WTC11 (cell line): ENCODE results near the gene DACH2. TPM values are rescaled to one million over a fixed set of nuclear protein-coding genes. Genes with fewer than 3 reads are reported as not detected.

ENCODE experiments used
- ATAC-seq: fragments of 200-7000 bp; cut with Tn5 transposase; 2 replicates; pipeline ENCODE4 v1.10.0; 2021; ENCODE audit warnings: mild to moderate bottlenecking, moderate library complexity
- CTCF ChIA-PET: fragments of 300-600 bp; sonication (Branson Sonifier 250); formaldehyde crosslinking; loops from one replicate; lab custom pipeline; 2021; ENCODE audit warnings: antibody characterized with exemption; lab: Charles Lee
- POLR2A ChIA-PET: fragments of 350-600 bp; sonication (Branson Sonifier 250); formaldehyde crosslinking; loops from one replicate; lab custom pipeline; 2021; ENCODE audit warnings: antibody characterized with exemption; lab: Charles Lee
- DNase-seq: peaks from one replicate; pipeline ENCODE4 v3.0.0; 2021; ENCODE audit warnings: low spot score
- H3K27ac Mint-ChIP-seq: 2 replicates; pipeline ENCODE4 v1.8.0; 2021; ENCODE audit warnings: mixed read lengths
- H3K27me3 Mint-ChIP-seq: 2 replicates; pipeline ENCODE4 v1.8.0; 2021; ENCODE audit warnings: low read depth, mild to moderate bottlenecking, moderate library complexity, mixed read lengths
- H3K36me3 Mint-ChIP-seq: 2 replicates; pipeline ENCODE4 v1.8.0; 2021; ENCODE audit warnings: mixed read lengths
- H3K4me1 Mint-ChIP-seq: 2 replicates; pipeline ENCODE4 v1.8.0; 2022; ENCODE audit warnings: mixed read lengths
- H3K4me3 Mint-ChIP-seq: 2 replicates; pipeline ENCODE4 v1.8.0; 2021; ENCODE audit warnings: mild to moderate bottlenecking, moderate library complexity, mixed read lengths
- H3K9me3 Mint-ChIP-seq: 2 replicates; pipeline ENCODE4 v1.8.0; 2021; ENCODE audit warnings: mixed read lengths
- CTCF ChIP-seq: fragments of 200-600 bp; IDR thresholded peaks from 2 replicates; pipeline ENCODE4 v1.8.0; 2022; ENCODE audit warnings: antibody characterized with exemption
- HMGA2 ChIP-seq: fragments of 250-450 bp; sonication (Bioruptor Pico); IDR thresholded peaks from 2 replicates; pipeline ENCODE4 v1.4.0; 2021; ENCODE audit warnings: mild to moderate bottlenecking, moderate library complexity
- IRF1 ChIP-seq: sonication (generic); formaldehyde crosslinking; IDR thresholded peaks from 2 replicates; pipeline ENCODE4 v1.8.0; 2023; ENCODE audit warnings: missing genetic modification reagents
- IRF2 ChIP-seq: sonication (generic); formaldehyde crosslinking; IDR thresholded peaks from 2 replicates; pipeline ENCODE4 v1.8.0; 2022; ENCODE audit warnings: low read depth, missing genetic modification reagents, borderline replicate concordance
- JUN ChIP-seq: sonication (generic); formaldehyde crosslinking; IDR thresholded peaks from 2 replicates; pipeline ENCODE4 v1.8.0; 2023; ENCODE audit warnings: mild to moderate bottlenecking, missing genetic modification reagents
- NFE2L1 ChIP-seq: sonication (generic); formaldehyde crosslinking; IDR thresholded peaks from 2 replicates; pipeline ENCODE4 v1.8.1; 2023; ENCODE audit warnings: missing genetic modification reagents
- NFYB ChIP-seq: sonication (generic); formaldehyde crosslinking; conservative IDR thresholded peaks from 2 replicates; pipeline ENCODE4 v1.8.0; 2022; ENCODE audit warnings: low read depth, missing genetic modification reagents
- RELA ChIP-seq: sonication (generic); formaldehyde crosslinking; IDR thresholded peaks from 2 replicates; pipeline ENCODE4 v1.8.1; 2022; ENCODE audit warnings: missing genetic modification reagents, mild to moderate bottlenecking, borderline replicate concordance
- SMAD3 ChIP-seq: sonication (generic); formaldehyde crosslinking; IDR thresholded peaks from 2 replicates; pipeline ENCODE4 v1.8.0; 2022; ENCODE audit warnings: missing genetic modification reagents, mild to moderate bottlenecking, borderline replicate concordance
- ZNF138 ChIP-seq: sonication (generic); formaldehyde crosslinking; conservative IDR thresholded peaks from 2 replicates; pipeline ENCODE4 v1.8.1; 2022; ENCODE audit warnings: mild to moderate bottlenecking, moderate library complexity, missing genetic modification reagents
- total RNA-seq: library from RNA; stranded (reverse); gene quantifications from 3 replicates; pipeline ENCODE4 v1.2.3, GENCODE V29; 2021
- TF ChIP-seq, protein P1 (sequence below): sonication (generic); formaldehyde crosslinking; IDR thresholded peaks from 2 replicates; pipeline ENCODE4 v1.8.1; 2023; ENCODE audit warnings: mild to moderate bottlenecking, missing genetic modification reagents, borderline replicate concordance
- TF ChIP-seq, protein P2 (sequence below): sonication (generic); formaldehyde crosslinking; IDR thresholded peaks from 2 replicates; pipeline ENCODE4 v1.8.1; 2022; ENCODE audit warnings: missing genetic modification reagents, borderline replicate concordance
- TF ChIP-seq, protein P3 (sequence below): sonication (generic); formaldehyde crosslinking; IDR thresholded peaks from 2 replicates; pipeline ENCODE4 v1.8.1; 2022; ENCODE audit warnings: mild to moderate bottlenecking, moderate library complexity, missing genetic modification reagents
- TF ChIP-seq, protein P4 (sequence below): fragments of 250-450 bp; sonication (Bioruptor Pico); IDR thresholded peaks from 2 replicates; pipeline ENCODE4 v1.8.0; 2021; ENCODE audit warnings: mild to moderate bottlenecking
- TF ChIP-seq, protein P5 (sequence below): sonication (generic); formaldehyde crosslinking; conservative IDR thresholded peaks from 2 replicates; pipeline ENCODE4 v1.8.1; 2022; ENCODE audit warnings: mild to moderate bottlenecking, missing genetic modification reagents
- TF ChIP-seq, protein P6 (sequence below): sonication (generic); formaldehyde crosslinking; IDR thresholded peaks from 2 replicates; pipeline ENCODE4 v1.8.1; 2022; ENCODE audit warnings: low read depth, mild to moderate bottlenecking, moderate library complexity, missing genetic modification reagents, borderline replicate concordance
- TF ChIP-seq, protein P7 (sequence below): sonication (generic); formaldehyde crosslinking; IDR thresholded peaks from 2 replicates; pipeline ENCODE4 v1.8.0; 2022; ENCODE audit warnings: mild to moderate bottlenecking, missing genetic modification reagents
- TF ChIP-seq, protein P8 (sequence below): sonication (generic); formaldehyde crosslinking; IDR thresholded peaks from 2 replicates; pipeline ENCODE4 v1.8.0; 2022; ENCODE audit warnings: missing genetic modification reagents

DACH2 gene
- total RNA-seq, 1 experiment from 2014 or later, result 3.5 TPM

DNA sequence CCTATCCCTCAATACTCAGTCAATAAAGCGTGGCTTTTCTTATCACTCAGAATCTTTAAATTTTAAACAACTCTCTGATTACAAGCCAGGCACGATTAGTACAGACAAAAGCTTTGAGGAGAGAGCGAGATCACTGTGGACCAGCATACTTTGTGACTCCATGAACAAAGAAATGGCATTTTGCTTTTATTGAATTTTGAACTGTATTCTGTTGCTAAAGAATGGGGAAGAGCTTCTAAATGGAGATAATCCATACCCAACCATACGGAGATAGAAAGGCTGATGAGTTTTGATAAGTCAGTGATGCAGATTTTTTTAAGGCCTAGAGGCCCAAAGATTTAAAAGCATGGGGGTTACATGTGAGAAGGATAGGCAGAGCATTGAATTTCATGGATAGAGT, 259.1 kb downstream of the DACH2 start (continued):
- TF ChIP-seq HMGA2 (no peak), IRF1 (CRISPR knock-in tag) (no peak), ZNF138 (CRISPR knock-in tag) (no peak), CTCF (no peak)
- TF ChIP-seq, protein P1, sequence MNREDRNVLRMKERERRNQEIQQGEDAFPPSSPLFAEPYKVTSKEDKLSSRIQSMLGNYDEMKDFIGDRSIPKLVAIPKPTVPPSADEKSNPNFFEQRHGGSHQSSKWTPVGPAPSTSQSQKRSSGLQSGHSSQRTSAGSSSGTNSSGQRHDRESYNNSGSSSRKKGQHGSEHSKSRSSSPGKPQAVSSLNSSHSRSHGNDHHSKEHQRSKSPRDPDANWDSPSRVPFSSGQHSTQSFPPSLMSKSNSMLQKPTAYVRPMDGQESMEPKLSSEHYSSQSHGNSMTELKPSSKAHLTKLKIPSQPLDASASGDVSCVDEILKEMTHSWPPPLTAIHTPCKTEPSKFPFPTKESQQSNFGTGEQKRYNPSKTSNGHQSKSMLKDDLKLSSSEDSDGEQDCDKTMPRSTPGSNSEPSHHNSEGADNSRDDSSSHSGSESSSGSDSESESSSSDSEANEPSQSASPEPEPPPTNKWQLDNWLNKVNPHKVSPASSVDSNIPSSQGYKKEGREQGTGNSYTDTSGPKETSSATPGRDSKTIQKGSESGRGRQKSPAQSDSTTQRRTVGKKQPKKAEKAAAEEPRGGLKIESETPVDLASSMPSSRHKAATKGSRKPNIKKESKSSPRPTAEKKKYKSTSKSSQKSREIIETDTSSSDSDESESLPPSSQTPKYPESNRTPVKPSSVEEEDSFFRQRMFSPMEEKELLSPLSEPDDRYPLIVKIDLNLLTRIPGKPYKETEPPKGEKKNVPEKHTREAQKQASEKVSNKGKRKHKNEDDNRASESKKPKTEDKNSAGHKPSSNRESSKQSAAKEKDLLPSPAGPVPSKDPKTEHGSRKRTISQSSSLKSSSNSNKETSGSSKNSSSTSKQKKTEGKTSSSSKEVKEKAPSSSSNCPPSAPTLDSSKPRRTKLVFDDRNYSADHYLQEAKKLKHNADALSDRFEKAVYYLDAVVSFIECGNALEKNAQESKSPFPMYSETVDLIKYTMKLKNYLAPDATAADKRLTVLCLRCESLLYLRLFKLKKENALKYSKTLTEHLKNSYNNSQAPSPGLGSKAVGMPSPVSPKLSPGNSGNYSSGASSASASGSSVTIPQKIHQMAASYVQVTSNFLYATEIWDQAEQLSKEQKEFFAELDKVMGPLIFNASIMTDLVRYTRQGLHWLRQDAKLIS (CRISPR knock-in tag), result no peak
- TF ChIP-seq, protein P2, sequence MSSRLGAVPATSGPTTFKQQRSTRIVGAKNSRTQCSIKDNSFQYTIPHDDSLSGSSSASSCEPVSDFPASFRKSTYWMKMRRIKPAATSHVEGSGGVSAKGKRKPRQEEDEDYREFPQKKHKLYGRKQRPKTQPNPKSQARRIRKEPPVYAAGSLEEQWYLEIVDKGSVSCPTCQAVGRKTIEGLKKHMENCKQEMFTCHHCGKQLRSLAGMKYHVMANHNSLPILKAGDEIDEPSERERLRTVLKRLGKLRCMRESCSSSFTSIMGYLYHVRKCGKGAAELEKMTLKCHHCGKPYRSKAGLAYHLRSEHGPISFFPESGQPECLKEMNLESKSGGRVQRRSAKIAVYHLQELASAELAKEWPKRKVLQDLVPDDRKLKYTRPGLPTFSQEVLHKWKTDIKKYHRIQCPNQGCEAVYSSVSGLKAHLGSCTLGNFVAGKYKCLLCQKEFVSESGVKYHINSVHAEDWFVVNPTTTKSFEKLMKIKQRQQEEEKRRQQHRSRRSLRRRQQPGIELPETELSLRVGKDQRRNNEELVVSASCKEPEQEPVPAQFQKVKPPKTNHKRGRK (CRISPR knock-in tag), result no peak
- TF ChIP-seq, protein P3, sequence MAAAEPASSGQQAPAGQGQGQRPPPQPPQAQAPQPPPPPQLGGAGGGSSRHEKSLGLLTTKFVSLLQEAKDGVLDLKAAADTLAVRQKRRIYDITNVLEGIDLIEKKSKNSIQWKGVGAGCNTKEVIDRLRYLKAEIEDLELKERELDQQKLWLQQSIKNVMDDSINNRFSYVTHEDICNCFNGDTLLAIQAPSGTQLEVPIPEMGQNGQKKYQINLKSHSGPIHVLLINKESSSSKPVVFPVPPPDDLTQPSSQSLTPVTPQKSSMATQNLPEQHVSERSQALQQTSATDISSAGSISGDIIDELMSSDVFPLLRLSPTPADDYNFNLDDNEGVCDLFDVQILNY (CRISPR knock-in tag), result no peak

- Mint-ChIP-seq H3K27me3 (no peaks in the 10 kb centered on the region), H3K36me3 (peaks cover 9% of the 10 kb centered on the region), H3K4me3 (no peak overlapping the region), H3K27ac (no peak overlapping the region), H3K4me1 (no peaks in the 10 kb centered on the region), H3K9me3 (peaks cover 13% of the 10 kb centered on the region)
- CTCF ChIA-PET, result no interaction called here
- POLR2A ChIA-PET, result no interaction called here
- DNase-seq, result no peak
- ATAC-seq, result no peak
- TF ChIP-seq RELA (CRISPR knock-in tag) (no peak), NFYB (CRISPR knock-in tag) (no peak), HMGA2 (no peak), NFE2L1 (no peak), JUN (no peak), SMAD3 (CRISPR knock-in tag) (no peak), IRF2 (CRISPR knock-in tag) (no peak)
- TF ChIP-seq, protein P4, sequence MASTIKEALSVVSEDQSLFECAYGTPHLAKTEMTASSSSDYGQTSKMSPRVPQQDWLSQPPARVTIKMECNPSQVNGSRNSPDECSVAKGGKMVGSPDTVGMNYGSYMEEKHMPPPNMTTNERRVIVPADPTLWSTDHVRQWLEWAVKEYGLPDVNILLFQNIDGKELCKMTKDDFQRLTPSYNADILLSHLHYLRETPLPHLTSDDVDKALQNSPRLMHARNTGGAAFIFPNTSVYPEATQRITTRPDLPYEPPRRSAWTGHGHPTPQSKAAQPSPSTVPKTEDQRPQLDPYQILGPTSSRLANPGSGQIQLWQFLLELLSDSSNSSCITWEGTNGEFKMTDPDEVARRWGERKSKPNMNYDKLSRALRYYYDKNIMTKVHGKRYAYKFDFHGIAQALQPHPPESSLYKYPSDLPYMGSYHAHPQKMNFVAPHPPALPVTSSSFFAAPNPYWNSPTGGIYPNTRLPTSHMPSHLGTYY (CRISPR knock-in tag), result no peak
- TF ChIP-seq, protein P5, sequence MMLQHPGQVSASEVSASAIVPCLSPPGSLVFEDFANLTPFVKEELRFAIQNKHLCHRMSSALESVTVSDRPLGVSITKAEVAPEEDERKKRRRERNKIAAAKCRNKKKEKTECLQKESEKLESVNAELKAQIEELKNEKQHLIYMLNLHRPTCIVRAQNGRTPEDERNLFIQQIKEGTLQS (CRISPR knock-in tag), result no peak
- TF ChIP-seq, protein P6, sequence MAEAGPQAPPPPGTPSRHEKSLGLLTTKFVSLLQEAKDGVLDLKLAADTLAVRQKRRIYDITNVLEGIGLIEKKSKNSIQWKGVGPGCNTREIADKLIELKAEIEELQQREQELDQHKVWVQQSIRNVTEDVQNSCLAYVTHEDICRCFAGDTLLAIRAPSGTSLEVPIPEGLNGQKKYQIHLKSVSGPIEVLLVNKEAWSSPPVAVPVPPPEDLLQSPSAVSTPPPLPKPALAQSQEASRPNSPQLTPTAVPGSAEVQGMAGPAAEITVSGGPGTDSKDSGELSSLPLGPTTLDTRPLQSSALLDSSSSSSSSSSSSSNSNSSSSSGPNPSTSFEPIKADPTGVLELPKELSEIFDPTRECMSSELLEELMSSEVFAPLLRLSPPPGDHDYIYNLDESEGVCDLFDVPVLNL (CRISPR knock-in tag), result no peak
- TF ChIP-seq, protein P7, sequence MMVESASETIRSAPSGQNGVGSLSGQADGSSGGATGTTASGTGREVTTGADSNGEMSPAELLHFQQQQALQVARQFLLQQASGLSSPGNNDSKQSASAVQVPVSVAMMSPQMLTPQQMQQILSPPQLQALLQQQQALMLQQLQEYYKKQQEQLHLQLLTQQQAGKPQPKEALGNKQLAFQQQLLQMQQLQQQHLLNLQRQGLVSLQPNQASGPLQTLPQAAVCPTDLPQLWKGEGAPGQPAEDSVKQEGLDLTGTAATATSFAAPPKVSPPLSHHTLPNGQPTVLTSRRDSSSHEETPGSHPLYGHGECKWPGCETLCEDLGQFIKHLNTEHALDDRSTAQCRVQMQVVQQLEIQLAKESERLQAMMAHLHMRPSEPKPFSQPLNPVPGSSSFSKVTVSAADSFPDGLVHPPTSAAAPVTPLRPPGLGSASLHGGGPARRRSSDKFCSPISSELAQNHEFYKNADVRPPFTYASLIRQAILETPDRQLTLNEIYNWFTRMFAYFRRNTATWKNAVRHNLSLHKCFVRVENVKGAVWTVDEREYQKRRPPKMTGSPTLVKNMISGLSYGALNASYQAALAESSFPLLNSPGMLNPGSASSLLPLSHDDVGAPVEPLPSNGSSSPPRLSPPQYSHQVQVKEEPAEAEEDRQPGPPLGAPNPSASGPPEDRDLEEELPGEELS (CRISPR knock-in tag), result no peak
- TF ChIP-seq, protein P8, sequence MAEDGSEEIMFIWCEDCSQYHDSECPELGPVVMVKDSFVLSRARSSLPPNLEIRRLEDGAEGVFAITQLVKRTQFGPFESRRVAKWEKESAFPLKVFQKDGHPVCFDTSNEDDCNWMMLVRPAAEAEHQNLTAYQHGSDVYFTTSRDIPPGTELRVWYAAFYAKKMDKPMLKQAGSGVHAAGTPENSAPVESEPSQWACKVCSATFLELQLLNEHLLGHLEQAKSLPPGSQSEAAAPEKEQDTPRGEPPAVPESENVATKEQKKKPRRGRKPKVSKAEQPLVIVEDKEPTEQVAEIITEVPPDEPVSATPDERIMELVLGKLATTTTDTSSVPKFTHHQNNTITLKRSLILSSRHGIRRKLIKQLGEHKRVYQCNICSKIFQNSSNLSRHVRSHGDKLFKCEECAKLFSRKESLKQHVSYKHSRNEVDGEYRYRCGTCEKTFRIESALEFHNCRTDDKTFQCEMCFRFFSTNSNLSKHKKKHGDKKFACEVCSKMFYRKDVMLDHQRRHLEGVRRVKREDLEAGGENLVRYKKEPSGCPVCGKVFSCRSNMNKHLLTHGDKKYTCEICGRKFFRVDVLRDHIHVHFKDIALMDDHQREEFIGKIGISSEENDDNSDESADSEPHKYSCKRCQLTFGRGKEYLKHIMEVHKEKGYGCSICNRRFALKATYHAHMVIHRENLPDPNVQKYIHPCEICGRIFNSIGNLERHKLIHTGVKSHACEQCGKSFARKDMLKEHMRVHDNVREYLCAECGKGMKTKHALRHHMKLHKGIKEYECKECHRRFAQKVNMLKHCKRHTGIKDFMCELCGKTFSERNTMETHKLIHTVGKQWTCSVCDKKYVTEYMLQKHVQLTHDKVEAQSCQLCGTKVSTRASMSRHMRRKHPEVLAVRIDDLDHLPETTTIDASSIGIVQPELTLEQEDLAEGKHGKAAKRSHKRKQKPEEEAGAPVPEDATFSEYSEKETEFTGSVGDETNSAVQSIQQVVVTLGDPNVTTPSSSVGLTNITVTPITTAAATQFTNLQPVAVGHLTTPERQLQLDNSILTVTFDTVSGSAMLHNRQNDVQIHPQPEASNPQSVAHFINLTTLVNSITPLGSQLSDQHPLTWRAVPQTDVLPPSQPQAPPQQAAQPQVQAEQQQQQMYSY (CRISPR knock-in tag), result no peak
Measured at GRCh38 chrX:86421771-86422170, 273.5 kb downstream of the DACH2 start.
